HG03045 (cell line): Measurements from ENCODE around the gene DLEC1.

Experiments
- ATAC-seq: cut with Tn5 transposase; IDR thresholded peaks from one replicate; pipeline ENCODE4 v1.9.1; 2021; ENCODE audit warnings: mild to moderate bottlenecking, moderate library complexity; ENCODE audit not compliant: unreplicated experiment

The DLEC1 gene

GRCh38 chr3:38002291-38002876 is 36.6 kb upstream of the DLEC1 start:
- ATAC-seq = no peak

DNA sequence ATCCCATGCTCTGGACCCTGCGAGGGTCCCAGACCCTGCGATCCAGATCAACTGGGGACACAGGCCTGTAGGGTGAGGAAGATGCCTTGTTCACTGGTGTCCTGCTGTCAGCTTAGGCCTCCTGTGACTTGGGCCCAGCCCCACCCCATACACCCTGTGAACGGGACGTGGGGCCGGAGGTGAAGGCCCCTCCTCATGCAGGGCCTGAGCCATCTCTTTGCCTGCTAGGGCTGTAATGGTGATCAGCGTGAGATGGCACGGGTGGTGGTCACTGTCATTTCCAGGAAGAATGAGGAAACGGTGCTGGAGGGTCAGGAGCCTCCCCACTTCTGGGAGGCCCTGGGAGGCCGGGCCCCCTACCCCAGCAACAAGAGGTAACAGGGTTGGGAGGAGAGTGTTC is 36.1 kb upstream of the DLEC1 start:
- no peak for ATAC-seq

- ATAC-seq = no peak
These were observed 35.6 kb upstream of the DLEC1 start for GRCh38 chr3:38003371-38003816.

- ATAC-seq = no peak
These were observed 35.1 kb upstream of the DLEC1 start for GRCh38 chr3:38003817-38004414.

DNA sequence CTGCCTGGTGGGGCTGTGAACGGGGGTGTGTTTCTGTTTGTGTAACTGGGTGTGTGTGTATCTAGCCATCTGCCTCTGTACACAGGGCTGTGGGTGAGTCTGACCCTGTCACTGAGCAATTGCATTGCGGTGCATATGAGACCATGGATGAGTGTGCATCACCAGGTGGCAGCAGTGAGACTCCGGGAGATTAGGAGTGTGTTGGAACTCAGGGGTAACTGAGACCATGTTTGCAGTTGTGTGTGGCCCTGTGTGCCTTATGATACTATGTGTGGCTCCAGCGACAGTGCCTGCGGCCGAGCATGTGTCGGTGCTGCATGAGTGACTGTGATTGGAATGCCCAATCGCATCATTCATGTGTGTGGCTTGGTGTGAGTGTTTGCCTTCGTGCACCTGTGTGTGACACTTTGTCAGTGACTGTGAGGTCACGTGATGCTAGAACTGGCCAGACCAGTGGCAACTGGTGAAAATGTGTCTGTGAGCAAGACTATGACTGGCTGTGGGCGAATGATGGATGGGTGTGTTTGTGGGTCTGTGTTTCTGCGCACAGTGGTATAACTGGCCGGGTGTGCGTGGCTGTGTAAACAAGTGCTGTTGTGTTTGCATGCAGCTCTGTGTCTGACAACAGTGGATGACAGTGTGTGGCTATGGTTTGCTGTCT is 34.5 kb upstream of the DLEC1 start:
- no peak for ATAC-seq

- ATAC-seq = no peak
These were observed 33.7 kb upstream of the DLEC1 start for GRCh38 chr3:38005076-38006020.

DNA sequence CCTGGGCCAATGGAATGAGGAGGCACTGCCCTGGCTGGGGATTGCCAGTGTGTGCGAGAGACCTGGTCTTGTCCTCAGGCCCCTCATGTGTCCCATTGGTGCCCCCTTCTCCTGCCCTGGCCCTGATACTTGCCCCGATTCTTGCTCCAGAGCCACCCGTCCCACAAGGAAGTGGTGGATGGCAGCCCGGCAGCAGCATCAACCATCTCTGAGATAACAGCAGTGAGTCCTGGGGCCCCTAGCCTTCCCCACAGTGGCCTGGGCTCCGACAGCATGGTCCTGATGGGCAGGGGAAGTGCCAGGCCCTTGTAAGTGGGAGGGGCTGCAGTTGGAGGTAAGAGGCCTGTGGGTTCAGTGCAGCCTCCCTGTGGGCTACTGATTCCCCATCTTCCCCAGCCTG is 33.0 kb upstream of the DLEC1 start:
- ATAC-seq = no peak

GRCh38 chr3:38006445-38006995 is 32.5 kb upstream of the DLEC1 start:
- ATAC-seq = no peak

- no peak for ATAC-seq
These were observed 31.3 kb upstream of the DLEC1 start for GRCh38 chr3:38007754-38008090.

DNA sequence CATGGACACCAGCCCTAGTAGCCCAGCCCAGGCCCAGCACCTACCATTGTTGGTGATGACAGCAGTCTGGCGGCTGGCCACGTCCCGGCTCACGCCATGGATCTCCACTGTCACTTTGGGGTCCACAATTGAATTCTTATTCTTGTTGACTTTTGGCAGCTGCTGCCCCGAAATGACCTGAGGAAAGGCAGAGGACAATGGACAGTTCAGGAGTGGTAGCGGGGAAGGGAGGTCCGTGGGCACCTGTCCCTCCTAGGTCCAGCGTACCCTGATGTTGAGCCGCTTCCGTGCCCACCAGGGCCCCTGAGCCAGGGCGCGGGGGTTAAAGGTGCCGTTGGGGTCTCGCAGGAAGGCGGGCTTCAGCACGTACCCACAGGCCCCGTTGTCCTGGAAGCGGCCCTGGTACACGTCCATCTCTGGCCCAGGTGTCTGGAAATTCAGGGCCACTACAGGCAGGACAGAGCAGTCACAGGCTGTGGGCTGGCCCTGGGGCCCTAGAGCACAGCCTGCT is 30.8 kb upstream of the DLEC1 start:
- no peak for ATAC-seq

DNA sequence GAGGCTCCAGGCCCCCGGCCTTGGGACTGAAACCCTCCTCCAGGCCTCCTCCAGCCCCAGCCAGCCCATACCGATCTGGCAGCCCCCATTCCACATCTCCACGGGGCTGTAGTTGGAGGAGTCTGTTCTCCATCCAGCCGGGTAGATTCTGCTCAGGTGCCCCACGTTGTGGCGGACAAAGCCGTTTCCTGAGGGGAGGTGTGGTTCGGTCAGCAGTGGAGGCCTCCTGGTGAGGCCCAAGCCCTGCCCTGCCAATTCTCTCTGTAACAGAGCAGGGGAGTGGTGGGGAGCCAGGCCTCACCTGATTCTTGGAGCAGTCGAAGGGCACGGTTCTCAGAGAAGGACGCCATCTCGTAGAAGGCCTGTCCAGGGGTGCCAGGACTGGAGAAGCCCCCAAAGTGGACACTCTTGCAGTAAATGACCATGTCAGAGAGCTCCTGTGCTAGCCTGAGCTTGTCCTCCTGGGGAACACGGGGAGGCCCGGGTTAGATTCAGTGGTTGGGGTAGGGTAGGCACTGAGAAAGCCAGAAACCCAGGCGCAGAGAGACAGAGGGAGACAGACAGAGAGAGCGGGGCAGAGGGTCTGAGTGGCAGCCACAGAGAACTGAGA is 29.9 kb upstream of the DLEC1 start:
- ATAC-seq = no peak

DNA sequence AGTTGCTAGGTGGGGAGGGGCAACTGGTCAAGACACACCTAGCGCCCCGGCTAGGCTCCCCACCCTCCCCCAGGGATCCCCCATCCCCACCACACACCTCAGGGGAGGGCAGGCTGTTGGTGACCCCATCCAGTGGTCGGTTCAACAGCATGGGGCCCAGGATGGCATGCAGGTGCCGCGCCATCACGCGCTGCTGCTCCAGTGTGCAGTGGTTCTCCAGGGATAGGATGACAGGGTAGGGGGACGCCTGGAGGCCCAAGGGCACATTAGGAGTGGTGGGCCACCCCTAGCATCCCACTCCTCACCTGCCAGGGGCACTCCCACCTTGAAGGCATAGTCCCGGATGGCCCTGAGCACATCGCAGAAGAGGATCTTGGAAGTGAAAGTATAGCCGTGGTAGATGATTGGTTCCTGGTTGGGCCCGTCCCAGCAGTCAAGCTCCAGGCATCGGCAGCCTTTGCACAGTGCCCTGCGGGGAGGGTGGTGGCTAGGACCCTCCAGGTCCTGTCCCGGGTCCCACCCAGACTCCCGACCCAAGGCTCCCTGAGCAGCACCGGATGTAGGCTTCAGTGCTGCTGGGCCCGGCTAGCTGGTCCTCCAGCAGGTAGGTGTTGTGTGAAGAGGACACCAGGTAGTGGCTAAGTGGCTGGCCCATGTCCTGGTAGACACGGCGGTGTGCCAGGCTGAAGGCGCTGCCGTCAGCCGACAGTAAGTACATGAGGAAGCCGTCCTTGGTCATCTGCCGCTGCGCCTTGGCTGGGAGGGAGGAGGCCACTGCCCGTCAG is 29.0 kb upstream of the DLEC1 start:
- no peak for ATAC-seq

DNA sequence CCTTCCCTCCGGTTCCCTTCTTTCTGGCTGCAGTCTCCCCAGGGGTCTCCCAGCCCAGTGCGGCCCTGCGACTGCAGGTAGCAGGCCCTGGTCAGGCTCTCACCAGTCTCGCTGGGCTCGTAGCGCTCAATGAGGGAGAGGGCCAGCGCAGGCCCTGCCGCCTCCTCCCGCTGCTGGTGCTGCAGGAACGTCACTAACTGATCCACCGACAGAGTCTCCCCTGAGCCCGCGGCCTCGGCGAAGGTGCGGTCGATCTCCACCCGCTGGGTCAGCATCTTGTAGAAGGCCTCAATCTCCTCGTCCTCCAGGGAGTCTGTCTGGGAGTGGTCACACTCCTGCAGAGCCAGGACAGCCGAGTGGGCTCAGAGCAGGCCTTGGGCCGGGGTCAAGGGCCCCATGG is 27.9 kb upstream of the DLEC1 start:
- ATAC-seq = no peak

GRCh38 chr3:38015485-38015884 is 23.5 kb upstream of the DLEC1 start:
- no peak for ATAC-seq

DNA sequence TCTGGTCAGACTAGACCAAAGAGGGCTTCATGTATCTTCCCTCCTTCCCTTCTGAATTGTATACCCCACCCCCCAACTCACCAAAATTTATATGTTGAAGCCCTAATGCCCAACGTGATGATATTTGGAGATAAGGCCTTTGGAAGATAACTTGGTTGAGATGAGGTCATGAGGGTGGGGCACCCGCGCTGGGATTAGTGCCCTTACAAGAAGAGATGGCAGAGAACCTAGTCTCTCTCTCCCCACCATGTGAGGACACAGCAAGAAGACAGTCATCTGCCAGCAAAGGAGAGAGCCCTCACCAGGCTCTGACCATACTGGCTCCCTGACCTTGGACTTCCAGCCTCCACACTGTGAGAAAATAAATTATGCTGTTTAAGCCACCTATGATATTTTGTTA is 23.0 kb upstream of the DLEC1 start:
- ATAC-seq = no peak

DNA sequence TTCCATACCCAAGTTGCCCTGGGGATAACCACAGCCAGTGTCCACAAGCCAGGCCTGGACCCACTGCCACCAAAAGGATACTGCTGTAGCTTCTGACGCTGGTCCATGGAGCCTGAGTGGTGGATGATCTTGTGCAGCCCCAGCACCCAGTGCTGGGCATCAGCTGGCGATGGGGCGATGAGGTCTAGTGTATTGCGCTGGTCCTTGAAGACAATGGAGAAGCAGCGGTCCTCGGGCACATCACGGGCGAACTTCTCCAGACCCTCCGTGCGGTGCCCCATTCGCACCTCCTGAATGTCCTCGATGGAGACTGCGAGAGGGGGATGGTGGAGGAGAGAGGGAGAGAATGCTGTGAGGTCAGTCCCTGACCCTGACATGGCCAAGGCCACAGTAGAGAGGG is 22.6 kb upstream of the DLEC1 start:
- ATAC-seq = no peak

- no peak for ATAC-seq
These were observed 22.1 kb upstream of the DLEC1 start for GRCh38 chr3:38016847-38017444.

GRCh38 chr3:38017445-38018295 is 21.3 kb upstream of the DLEC1 start:
- no peak for ATAC-seq
